ENCODE data around the gene PON3. TPM values are rescaled to one million over a fixed set of nuclear protein-coding genes. Genes with fewer than 3 reads are reported as not detected.

The PON3 gene
- total and polyA plus RNA-seq, 2 of the 4 experiments (the other 2 are of a cell fraction): not detected

DNA sequence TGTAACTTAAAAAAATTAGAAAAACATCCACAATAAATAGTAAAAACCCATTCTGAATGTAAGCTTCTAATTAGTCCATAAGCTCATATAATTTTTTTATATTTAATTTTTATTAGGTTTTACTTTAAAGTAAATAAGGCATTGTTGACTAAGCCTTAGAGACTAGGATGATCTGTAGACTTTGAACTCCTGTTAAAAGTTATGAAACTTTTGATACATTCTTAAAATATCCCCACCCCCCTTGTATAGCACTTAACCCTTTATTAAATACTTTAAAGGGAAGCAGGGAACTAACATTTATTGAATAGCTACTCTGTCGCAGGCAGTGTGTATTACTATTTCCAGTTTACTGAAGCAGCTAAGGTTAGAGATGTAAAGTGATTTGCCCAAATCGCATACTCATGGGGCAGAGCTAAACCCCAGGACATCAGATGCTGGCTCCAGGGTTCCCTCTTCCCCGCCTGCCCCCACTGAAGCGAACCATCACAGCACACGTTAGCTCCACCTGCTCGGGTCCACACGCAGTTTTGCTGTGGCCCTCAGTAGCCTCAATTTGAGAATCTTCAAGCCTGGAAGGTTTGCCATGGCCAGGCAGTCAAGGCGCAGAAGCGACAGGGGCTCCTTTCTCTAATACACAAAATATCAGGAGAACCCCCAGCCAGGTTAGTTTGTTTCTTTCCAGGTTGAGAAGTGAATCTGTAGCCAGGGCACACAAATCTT lies 72.6 kb downstream of the PON3 start:
- H2AK9ac ChIP-seq (replicated peaks; ENCODE audit: low read depth, low read length, poor library complexity): no peak overlapping the region

More for the DNA sequence above, 72.6 kb downstream of the PON3 start:
- no peaks in the 10 kb centered on the region for H3K9me3 ChIP-seq (ENCODE audit: control insufficient read depth, insufficient read depth, low read length)
- intact Hi-C loops (cut with micrococcal nuclease): no loop called here
- TF ChIP-seq RAD21 (IDR thresholded peaks at IDR 0.05; ENCODE audit: low read length) (no peak), CHD1 (IDR thresholded peaks at IDR 0.05; ENCODE audit: low read depth, low read length) (no peak)
- no peak overlapping the region for H4K8ac ChIP-seq (ENCODE audit: low read depth in 2 of 2, low read length in 2 of 2)
- no peak overlapping the region for H4K91ac ChIP-seq (ENCODE audit: insufficient read depth, low read depth, low read length)
- no peak overlapping the region for H2AK5ac ChIP-seq (ENCODE audit: low read depth, low read length)
- no peak for ATAC-seq (ENCODE audit: low read depth)
- H3K79me1 ChIP-seq (ENCODE audit: low read depth in 1 of 2, low read length in 2 of 2): no peaks in the 10 kb centered on the region
- no peak overlapping the region for H2BK5ac ChIP-seq (ENCODE audit: low read depth, low read length, poor library complexity, severe bottlenecking)
- DNase-seq: no peak
- ChIA-PET CTCF (no interaction called here), POLR2A (ENCODE audit: unreplicated experiment) (no interaction called here)
- no peaks in the 10 kb centered on the region for H3K36me3 ChIP-seq (ENCODE audit: control insufficient read depth, insufficient read depth, low read length)
- H2BK20ac ChIP-seq (ENCODE audit: low read depth, low read length): no peak overlapping the region
- no peak overlapping the region for H3K56ac ChIP-seq (ENCODE audit: extremely low read depth, insufficient read depth, low read length)
- no peak overlapping the region for H2BK15ac ChIP-seq (ENCODE audit: low read depth, low read length)
- 60% methylated on average over 2 of the region's 9 CpGs; no CpG with 5 or more reads in 1 of the 2 experiments for WGBS, 2 experiments (ENCODE audit: extremely low coverage in 2 of 2, insufficient read length in 1 of 2)
- no TSS peak for BruUV-seq (replicated peaks)
- H3K23ac ChIP-seq (ENCODE audit: low read depth, low read length): no peak overlapping the region
- no peak overlapping the region for H3K14ac ChIP-seq (replicated peaks; ENCODE audit: low read depth, low read length)
- H3K9ac ChIP-seq (ENCODE audit: low read depth, low read length): no peak overlapping the region
- H2AFZ ChIP-seq (replicated peaks; ENCODE audit: low read length, poor library complexity): no peak overlapping the region
- in situ Hi-C loops (cut with MboI; ENCODE audit: low sequenced_read_pairs): no loop called here
- no peak overlapping the region for H4K5ac ChIP-seq (ENCODE audit: low read depth, low read length)
- no peak overlapping the region for H2BK120ac ChIP-seq (ENCODE audit: low read depth, low read length)
- no peaks in the 10 kb centered on the region for H3K4me1 ChIP-seq (ENCODE audit: control insufficient read depth, insufficient read depth, low read length)
- H3K9me1 ChIP-seq (ENCODE audit: insufficient read depth, low read length): no peaks in the 10 kb centered on the region
- H3K27me3 ChIP-seq (ENCODE audit: control insufficient read depth, insufficient read depth, low read length): peaks cover 8% of the 10 kb centered on the region
- H4K20me1 ChIP-seq (ENCODE audit: insufficient read depth, low read length): no peaks in the 10 kb centered on the region
- H3K4me2 ChIP-seq (ENCODE audit: low read depth, low read length): no peak overlapping the region
- H3K27ac ChIP-seq (ENCODE audit: insufficient read depth, low read length): no peak overlapping the region
- dilution Hi-C loops (cut with HindIII; ENCODE audit: low sequenced_read_pairs, unreplicated experiment): no loop called here
- H3K4ac ChIP-seq (ENCODE audit: low read depth, low read length): no peak overlapping the region
- H3K18ac ChIP-seq (ENCODE audit: low read depth, low read length): no peak overlapping the region
- H3K4me3 ChIP-seq (ENCODE audit: insufficient read depth, low read depth, low read length): no peak overlapping the region

Data from IMR-90 (cell line).